ENCODE data around the gene RASA4. TPM values are rescaled to one million over a fixed set of nuclear protein-coding genes. Genes with fewer than 3 reads are reported as not detected.

Gene RASA4
- 2.2 and 4.4 TPM in 2 replicates for total RNA-seq

GRCh38 chr7:102616507-102617125 lies at the start of gene RASA4:
Gene RASA4, minus strand, starts transcription at chr7:102616756. Its CDS starts 67 bp downstream, at chr7:102616689.

GRCh38 chr7:102649924-102650323 lies 33.4 kb upstream of the RASA4 start, which contains the start of gene SPDYE2B:
Gene SPDYE2B, plus strand, starts transcription at chr7:102650319. Its CDS starts 2,030 bp downstream, at chr7:102652349.

DNA sequence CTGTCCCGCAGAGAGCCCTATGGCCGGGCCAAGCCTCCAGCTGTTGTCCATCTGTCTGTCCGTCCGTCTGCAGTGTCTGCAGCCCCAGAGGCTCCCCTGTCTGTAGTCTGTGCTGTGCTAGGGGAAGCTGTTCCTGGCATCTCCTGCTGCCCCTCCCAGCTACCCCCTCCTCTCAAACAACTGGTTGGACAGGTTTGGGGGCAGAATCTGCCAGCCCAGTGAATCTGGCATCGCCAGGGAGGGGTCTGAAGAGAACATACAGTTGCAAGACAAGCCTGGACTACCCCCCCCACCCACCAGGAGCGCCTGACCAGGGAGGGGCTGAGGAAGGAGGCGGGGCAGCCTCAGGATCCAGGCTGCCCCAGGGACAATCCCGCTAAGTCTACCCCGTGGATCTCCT lies 26.1 kb upstream of the RASA4 start, which contains the start of gene UPK3BL1:
Gene UPK3BL1 (minus strand): TSS at position 101 of the 400 bp plus-strand sequence. CDS start 50 bp downstream, at position 51.

GRCh38 chr7:102572261-102573239 lies 44.0 kb downstream of the RASA4 start, which contains the start of gene POLR2J3:
Gene POLR2J3, minus strand, starts transcription at chr7:102572583. Its CDS starts 62 bp downstream, at chr7:102572521.

DNA sequence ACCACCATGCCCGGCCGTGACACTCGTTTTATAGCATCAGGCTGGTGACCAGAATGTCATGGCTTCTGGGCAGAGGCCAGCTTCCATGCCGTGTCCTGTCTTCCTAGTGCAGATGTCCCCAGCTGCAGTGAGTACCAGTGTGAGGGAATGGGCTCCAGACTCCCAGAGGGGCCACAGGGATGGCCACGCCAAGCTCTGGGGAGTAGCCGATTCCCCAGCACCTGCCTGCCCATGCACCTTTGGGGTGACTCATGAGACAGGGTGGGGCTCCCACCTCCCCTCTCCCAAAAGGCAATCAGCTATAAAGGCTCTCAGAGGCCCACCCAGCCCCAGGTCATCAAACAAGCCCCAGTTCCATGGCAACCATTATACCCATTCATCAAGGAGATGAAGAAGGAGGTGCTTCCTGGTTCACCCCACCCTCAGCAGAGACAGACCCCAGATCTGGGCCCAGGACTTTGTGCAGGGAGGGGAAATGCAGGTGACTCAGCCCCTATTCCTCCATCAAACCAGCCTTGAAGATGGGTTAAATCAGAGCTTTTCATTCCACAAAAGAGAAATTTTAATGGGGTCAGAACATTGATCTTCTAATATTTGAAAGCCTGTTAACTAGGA lies 65.6 kb downstream of the RASA4 start, which contains the start of gene SPDYE2:
Gene SPDYE2 (plus strand): TSS at position 419 of the 615 bp plus-strand sequence. CDS start 2,030 bp downstream, outside the sequence.

DNA sequence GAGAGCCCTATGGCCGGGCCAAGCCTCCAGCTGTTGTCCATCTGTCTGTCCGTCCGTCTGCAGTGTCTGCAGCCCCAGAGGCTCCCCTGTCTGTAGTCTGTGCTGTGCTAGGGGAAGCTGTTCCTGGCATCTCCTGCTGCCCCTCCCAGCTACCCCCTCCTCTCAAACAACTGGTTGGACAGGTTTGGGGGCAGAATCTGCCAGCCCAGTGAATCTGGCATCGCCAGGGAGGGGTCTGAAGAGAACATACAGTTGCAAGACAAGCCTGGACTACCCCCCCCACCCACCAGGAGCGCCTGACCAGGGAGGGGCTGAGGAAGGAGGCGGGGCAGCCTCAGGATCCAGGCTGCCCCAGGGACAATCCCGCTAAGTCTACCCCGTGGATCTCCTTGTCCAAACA lies 73.0 kb downstream of the RASA4 start, which contains the start of gene UPK3BL2:
Gene UPK3BL2 (minus strand): TSS at position 101 of the 400 bp plus-strand sequence. CDS start 60 bp downstream, at position 41.

Small RNA genes lying within 50 kb of the gene (small RNA-seq; reads per million reads assigned to genes)
- not detected for gene UPK3BL1 (ENCODE audit: low replicate concordance)

Other genes with a start within 250 kb of the RASA4 start
- gene PRKRIP1, start 220.4 kb downstream of the RASA4 start, total RNA-seq: 15.2 and 16.4 TPM in 2 replicates
- 79.9 and 94.8 TPM in 2 replicates for gene ORAI2, start 183.2 kb downstream of the RASA4 start, total RNA-seq
- 13.6 and 14.9 TPM in 2 replicates for gene ALKBH4, start 151.9 kb downstream of the RASA4 start, total RNA-seq
- 26.9 and 44.8 TPM in 2 replicates for gene LRWD1, start 151.8 kb downstream of the RASA4 start, total RNA-seq
- gene POLR2J, start 137.8 kb downstream of the RASA4 start, total RNA-seq: 17.9 and 25.2 TPM in 2 replicates
- 0.44 and 1.4 TPM in 2 replicates for gene RASA4B, start 99.0 kb downstream of the RASA4 start, total RNA-seq
- 1.3 and 2.1 TPM in 2 replicates for gene UPK3BL2, start 73.1 kb downstream of the RASA4 start, total RNA-seq
- not detected in 2 replicates for gene SPDYE2, start 65.5 kb downstream of the RASA4 start, total RNA-seq
- gene POLR2J3, start 44.2 kb downstream of the RASA4 start, total RNA-seq: 36.1 and 48.8 TPM in 2 replicates
- gene UPK3BL1, start 26.0 kb upstream of the RASA4 start, total RNA-seq: 9.6 and 10.5 TPM in 2 replicates
- gene SPDYE2B, start 33.6 kb upstream of the RASA4 start, total RNA-seq: not detected in 2 replicates
- 3.9 and 7.7 TPM in 2 replicates for gene POLR2J2, start 54.9 kb upstream of the RASA4 start, total RNA-seq
- 7.0 and 12.6 TPM in 2 replicates for gene FAM185A, start 132.2 kb upstream of the RASA4 start, total RNA-seq